ENCODE data around the gene RNU1-2. TPM values are rescaled to one million over a fixed set of nuclear protein-coding genes. Genes with fewer than 3 reads are reported as not detected.
A peak's percentile ranks its signal among the peaks of the same experiment; 100 is the strongest.
"Not testable (repeated sequence)": the region's sequence is repeated elsewhere in the genome, so short reads cannot be mapped to it uniquely, and the experiment has no call there.

RNU1-2 gene
- polyA plus RNA-seq, 1 donor from 2014 or later, result not detected

GRCh38 chr1:16863024-16863423 is 32.8 kb upstream of the RNU1-2 start:
- H3K9me2 ChIP-seq (ENCODE audit: insufficient read depth, low read length); H3K9me3 ChIP-seq (ENCODE audit: low read length); H4K20me1 ChIP-seq (ENCODE audit: insufficient read depth); H3K4me3 ChIP-seq (ENCODE audit: low read length); H3K9ac ChIP-seq (ENCODE audit: low read length); H3K36me3 ChIP-seq (ENCODE audit: insufficient read depth, low read length); H3K27ac ChIP-seq (ENCODE audit: low read length); H3K4me2 ChIP-seq (ENCODE audit: low read length); H2AFZ ChIP-seq (ENCODE audit: low read depth, low read length); H3K27me3 ChIP-seq (ENCODE audit: insufficient read depth, low read depth, low read length); H3K79me2 ChIP-seq (replicated peaks; ENCODE audit: insufficient read depth, low read length); H3F3A ChIP-seq (ENCODE audit: insufficient read depth, low read length, poor library complexity, severe bottlenecking): not testable (repeated sequence)

GRCh38 chr1:16866926-16867707 is 28.7 kb upstream of the RNU1-2 start:
- not testable (repeated sequence) for H3K9me3 ChIP-seq (ENCODE audit: low read length); H3K27ac ChIP-seq (ENCODE audit: low read length); H3K79me2 ChIP-seq (replicated peaks; ENCODE audit: insufficient read depth, low read length); H3K4me3 ChIP-seq (ENCODE audit: low read length); H3K36me3 ChIP-seq (ENCODE audit: insufficient read depth, low read length); H4K20me1 ChIP-seq (ENCODE audit: insufficient read depth); H3K9ac ChIP-seq (ENCODE audit: low read length); H3K27me3 ChIP-seq (ENCODE audit: insufficient read depth, low read depth, low read length); H3F3A ChIP-seq (ENCODE audit: insufficient read depth, low read length, poor library complexity, severe bottlenecking); H3K9me2 ChIP-seq (ENCODE audit: insufficient read depth, low read length); H3K4me2 ChIP-seq (ENCODE audit: low read length); H2AFZ ChIP-seq (ENCODE audit: low read depth, low read length)

- H3K9me2 ChIP-seq (ENCODE audit: insufficient read depth, low read length); H3K36me3 ChIP-seq (ENCODE audit: insufficient read depth, low read length); H2AFZ ChIP-seq (ENCODE audit: low read depth, low read length); H3K79me2 ChIP-seq (replicated peaks; ENCODE audit: insufficient read depth, low read length); H3K4me3 ChIP-seq (ENCODE audit: low read length); H3K27me3 ChIP-seq (ENCODE audit: insufficient read depth, low read depth, low read length); H3K9ac ChIP-seq (ENCODE audit: low read length); H3K4me2 ChIP-seq (ENCODE audit: low read length); H4K20me1 ChIP-seq (ENCODE audit: insufficient read depth); H3F3A ChIP-seq (ENCODE audit: insufficient read depth, low read length, poor library complexity, severe bottlenecking); H3K27ac ChIP-seq (ENCODE audit: low read length); H3K9me3 ChIP-seq (ENCODE audit: low read length): not testable (repeated sequence)
Observed at GRCh38 chr1:16868787-16869186, 27.0 kb upstream of the RNU1-2 start.

- H3K4me2 ChIP-seq (ENCODE audit: low read length); H4K20me1 ChIP-seq (ENCODE audit: insufficient read depth); H3K9me2 ChIP-seq (ENCODE audit: insufficient read depth, low read length): not testable (repeated sequence)
Observed at GRCh38 chr1:16869996-16870395, 25.8 kb upstream of the RNU1-2 start.

GRCh38 chr1:16871171-16871570 is 24.6 kb upstream of the RNU1-2 start:
- H3K4me3 ChIP-seq (ENCODE audit: low read length); H3K9ac ChIP-seq (ENCODE audit: low read length); H3K27me3 ChIP-seq (ENCODE audit: insufficient read depth, low read depth, low read length); H4K20me1 ChIP-seq (ENCODE audit: insufficient read depth); H3K27ac ChIP-seq (ENCODE audit: low read length); H2AFZ ChIP-seq (ENCODE audit: low read depth, low read length); H3K9me3 ChIP-seq (ENCODE audit: low read length); H3K4me2 ChIP-seq (ENCODE audit: low read length); H3K9me2 ChIP-seq (ENCODE audit: insufficient read depth, low read length); H3K79me2 ChIP-seq (replicated peaks; ENCODE audit: insufficient read depth, low read length); H3K36me3 ChIP-seq (ENCODE audit: insufficient read depth, low read length); H3F3A ChIP-seq (ENCODE audit: insufficient read depth, low read length, poor library complexity, severe bottlenecking): not testable (repeated sequence)

More at GRCh38 chr1:16869996-16870395, 25.8 kb upstream of the RNU1-2 start:
- not testable (repeated sequence) for H3F3A ChIP-seq (ENCODE audit: insufficient read depth, low read length, poor library complexity, severe bottlenecking); H3K9me3 ChIP-seq (ENCODE audit: low read length); H3K27ac ChIP-seq (ENCODE audit: low read length); H3K36me3 ChIP-seq (ENCODE audit: insufficient read depth, low read length); H3K27me3 ChIP-seq (ENCODE audit: insufficient read depth, low read depth, low read length); H3K9ac ChIP-seq (ENCODE audit: low read length); H2AFZ ChIP-seq (ENCODE audit: low read depth, low read length); H3K79me2 ChIP-seq (replicated peaks; ENCODE audit: insufficient read depth, low read length); H3K4me3 ChIP-seq (ENCODE audit: low read length)

- H3K9me3 ChIP-seq (ENCODE audit: low read length); H3K9ac ChIP-seq (ENCODE audit: low read length); H4K20me1 ChIP-seq (ENCODE audit: insufficient read depth); H3K9me2 ChIP-seq (ENCODE audit: insufficient read depth, low read length); H3F3A ChIP-seq (ENCODE audit: insufficient read depth, low read length, poor library complexity, severe bottlenecking); H3K4me2 ChIP-seq (ENCODE audit: low read length); H3K27me3 ChIP-seq (ENCODE audit: insufficient read depth, low read depth, low read length); H2AFZ ChIP-seq (ENCODE audit: low read depth, low read length); H3K27ac ChIP-seq (ENCODE audit: low read length); H3K79me2 ChIP-seq (replicated peaks; ENCODE audit: insufficient read depth, low read length); H3K36me3 ChIP-seq (ENCODE audit: insufficient read depth, low read length): not testable (repeated sequence)
- peak overlapping the region; percentile 18 for H3K4me3 ChIP-seq (ENCODE audit: low read length)
Observed at GRCh38 chr1:16872152-16873075, 23.4 kb upstream of the RNU1-2 start.

- H3K27ac ChIP-seq (ENCODE audit: low read length); H3K4me2 ChIP-seq (ENCODE audit: low read length); H3F3A ChIP-seq (ENCODE audit: insufficient read depth, low read length, poor library complexity, severe bottlenecking); H3K27me3 ChIP-seq (ENCODE audit: insufficient read depth, low read depth, low read length); H3K36me3 ChIP-seq (ENCODE audit: insufficient read depth, low read length); H3K9me3 ChIP-seq (ENCODE audit: low read length); H3K9me2 ChIP-seq (ENCODE audit: insufficient read depth, low read length); H3K79me2 ChIP-seq (replicated peaks; ENCODE audit: insufficient read depth, low read length); H4K20me1 ChIP-seq (ENCODE audit: insufficient read depth); H2AFZ ChIP-seq (ENCODE audit: low read depth, low read length); H3K9ac ChIP-seq (ENCODE audit: low read length): not testable (repeated sequence)
- H3K4me3 ChIP-seq (ENCODE audit: low read length), result peak overlapping the region; percentile 18
Observed at GRCh38 chr1:16873076-16873879, 22.5 kb upstream of the RNU1-2 start.
